IMR-90 (cell line): Measurements from ENCODE around the gene TANC2. TPM values are rescaled to one million over a fixed set of nuclear protein-coding genes. Genes with fewer than 3 reads are reported as not detected.

Experiments used
- ATAC-seq: fragments of 200-7000 bp; cut with Tn5 transposase; 2 replicates; pipeline ENCODE4 v1.9.1; 2020; ENCODE audit warnings: low read depth, mild to moderate bottlenecking, moderate library complexity
- BruUV-seq: library from RNA; stranded (reverse); fragments of 400-500 nt; replicated peaks from 2 replicates; lab custom pipeline; 2021; lab: Mats Ljungman, UMichigan
- CTCF ChIA-PET: fragments of 300-600 bp; formaldehyde crosslinking; extraction: SDS; loops from one replicate; lab custom pipeline; 2021; ENCODE audit warnings: antibody characterized with exemption; lab: Yijun Ruan, JAX
- POLR2A ChIA-PET: fragments of 300-600 bp; sonication (Branson Sonifier 250); formaldehyde crosslinking; loops from one replicate; lab custom pipeline; 2022; ENCODE audit warnings: antibody characterized with exemption; ENCODE audit not compliant: unreplicated experiment; lab: Charles Lee
- DNase-seq: peaks from one replicate; pipeline ENCODE4 v3.0.0; 2013
- H2AFZ ChIP-seq: replicated peaks from 2 replicates; pipeline ENCODE3; 2013; ENCODE audit warnings: low read length, mild to moderate bottlenecking; ENCODE audit not compliant: poor library complexity
- H2AK5ac ChIP-seq: 2 replicates; pipeline ENCODE4 v1.6.1; 2013; ENCODE audit warnings: low read depth, low read length, inconsistent platforms
- H2AK9ac ChIP-seq: replicated peaks from 2 replicates; pipeline ENCODE3; 2013; ENCODE audit warnings: mild to moderate bottlenecking, low read depth, low read length, moderate library complexity; ENCODE audit not compliant: poor library complexity
- H2BK120ac ChIP-seq: 2 replicates; pipeline ENCODE4 v1.6.1; 2013; ENCODE audit warnings: low read depth, low read length, inconsistent platforms
- H2BK15ac ChIP-seq: 3 replicates; pipeline ENCODE4 v1.6.1; 2013; ENCODE audit warnings: low read depth, low read length, inconsistent platforms
- H2BK20ac ChIP-seq: 2 replicates; pipeline ENCODE4 v1.6.1; 2013; ENCODE audit warnings: low read depth, mild to moderate bottlenecking, inconsistent platforms, low read length, moderate library complexity
- H2BK5ac ChIP-seq: 2 replicates; pipeline ENCODE4 v1.6.1; 2013; ENCODE audit warnings: mild to moderate bottlenecking, low read depth, low read length, inconsistent platforms; ENCODE audit not compliant: poor library complexity, severe bottlenecking
- H3K14ac ChIP-seq: replicated peaks from 2 replicates; pipeline ENCODE4 v1.6.1; 2013; ENCODE audit warnings: low read depth, low read length, inconsistent platforms
- H3K18ac ChIP-seq: 2 replicates; pipeline ENCODE4 v1.6.1; 2013; ENCODE audit warnings: low read depth, low read length, control low read depth
- H3K23ac ChIP-seq: 2 replicates; pipeline ENCODE4 v1.6.1; 2013; ENCODE audit warnings: low read depth, low read length, inconsistent platforms
- H3K27ac ChIP-seq: 2 replicates; pipeline ENCODE4 v1.5.1; 2013; ENCODE audit warnings: mild to moderate bottlenecking, control low read depth, low read length; ENCODE audit not compliant: insufficient read depth
- H3K27me3 ChIP-seq: 2 replicates; pipeline ENCODE4 v1.6.1; 2013; ENCODE audit warnings: low read length; ENCODE audit not compliant: control insufficient read depth, insufficient read depth
- H3K36me3 ChIP-seq: 2 replicates; pipeline ENCODE4 v1.6.1; 2013; ENCODE audit warnings: low read length, mixed read lengths; ENCODE audit not compliant: control insufficient read depth, insufficient read depth
- H3K4ac ChIP-seq: 2 replicates; pipeline ENCODE4 v1.6.1; 2013; ENCODE audit warnings: low read depth, low read length, inconsistent platforms
- H3K4me1 ChIP-seq: 2 replicates; pipeline ENCODE4 v1.6.1; 2013; ENCODE audit warnings: low read length, mixed read lengths; ENCODE audit not compliant: control insufficient read depth, insufficient read depth
- H3K4me2 ChIP-seq: 2 replicates; pipeline ENCODE4 v1.6.1; 2013; ENCODE audit warnings: low read depth, mild to moderate bottlenecking, control low read depth, low read length, moderate library complexity
- H3K4me3 ChIP-seq: 2 replicates; pipeline ENCODE4 v1.5.1; 2013; ENCODE audit warnings: low read depth, mild to moderate bottlenecking, control low read depth, low read length, moderate library complexity; ENCODE audit not compliant: insufficient read depth
- H3K56ac ChIP-seq: 2 replicates; pipeline ENCODE4 v1.6.1; 2013; ENCODE audit warnings: low read length, inconsistent platforms; ENCODE audit not compliant: insufficient read depth; ENCODE audit errors: extremely low read depth
- H3K79me1 ChIP-seq, 2 experiments: 2 replicates each; pipeline ENCODE4 v1.6.1; 2013; ENCODE audit warnings: low read length in 2 of 2, inconsistent platforms in 1 of 2, low read depth in 1 of 2
- H3K9ac ChIP-seq: 2 replicates; pipeline ENCODE4 v1.6.1; 2013; ENCODE audit warnings: low read depth, low read length, control low read depth
- H3K9me1 ChIP-seq: 2 replicates; pipeline ENCODE4 v1.6.1; 2013; ENCODE audit warnings: low read length, inconsistent platforms; ENCODE audit not compliant: insufficient read depth
- H3K9me3 ChIP-seq: 2 replicates; pipeline ENCODE4 v1.6.1; 2013; ENCODE audit warnings: low read length; ENCODE audit not compliant: control insufficient read depth, insufficient read depth
- H4K20me1 ChIP-seq: 2 replicates; pipeline ENCODE4 v1.6.1; 2013; ENCODE audit warnings: low read length, inconsistent platforms; ENCODE audit not compliant: insufficient read depth
- H4K5ac ChIP-seq: 2 replicates; pipeline ENCODE4 v1.6.1; 2013; ENCODE audit warnings: mild to moderate bottlenecking, low read depth, low read length, control low read depth
- H4K8ac ChIP-seq, 2 experiments: 2 replicates each; pipeline ENCODE4 v1.6.1; 2013; ENCODE audit warnings: low read depth in 2 of 2, low read length in 2 of 2, control low read depth in 1 of 2, inconsistent platforms in 1 of 2
- H4K91ac ChIP-seq: 2 replicates; pipeline ENCODE4 v1.6.1; 2013; ENCODE audit warnings: low read depth, low read length, inconsistent platforms; ENCODE audit not compliant: insufficient read depth
- CEBPB ChIP-seq: IDR thresholded peaks from 2 replicates; pipeline ENCODE4 v1.6.1; 2012; ENCODE audit warnings: low read depth, low read length, improper control_type of control experiment
- CHD1 ChIP-seq: IDR thresholded peaks from 2 replicates; pipeline ENCODE4 v1.6.1; 2012; ENCODE audit warnings: low read depth, low read length, improper control_type of control experiment
- FOS ChIP-seq: fragments of 150-350 bp; IDR thresholded peaks from 2 replicates; pipeline ENCODE4 v1.6.1; 2016; ENCODE audit warnings: low read depth, low read length
- MAZ ChIP-seq: IDR thresholded peaks from 2 replicates; pipeline ENCODE4 v1.6.1; 2012; ENCODE audit warnings: low read depth, mild to moderate bottlenecking, low read length, improper control_type of control experiment, moderate library complexity, borderline replicate concordance
- MXI1 ChIP-seq: IDR thresholded peaks from 2 replicates; pipeline ENCODE4 v1.6.1; 2012; ENCODE audit warnings: low read depth, mild to moderate bottlenecking, low read length, moderate library complexity, borderline replicate concordance
- NFE2L2 ChIP-seq: fragments of 150-350 bp; IDR thresholded peaks from 2 replicates; pipeline ENCODE4 v1.6.1; 2016; ENCODE audit warnings: low read depth, mild to moderate bottlenecking, low read length
- RAD21 ChIP-seq: IDR thresholded peaks from 2 replicates; pipeline ENCODE4 v1.6.1; 2012; ENCODE audit warnings: low read length, improper control_type of control experiment
- RCOR1 ChIP-seq: IDR thresholded peaks from 2 replicates; pipeline ENCODE4 v1.6.1; 2012; ENCODE audit warnings: mild to moderate bottlenecking, low read length, improper control_type of control experiment; ENCODE audit not compliant: insufficient replicate concordance
- SMC3 ChIP-seq: fragments of 150-350 bp; IDR thresholded peaks from 2 replicates; pipeline ENCODE4 v1.6.1; 2016; ENCODE audit warnings: low read depth, mild to moderate bottlenecking, antibody characterized with exemption, low read length, moderate library complexity
- USF2 ChIP-seq: fragments of 150-350 bp; IDR thresholded peaks from 2 replicates; pipeline ENCODE4 v1.6.1; 2017; ENCODE audit warnings: mild to moderate bottlenecking, antibody characterized with exemption, low read length, low read depth
- WGBS, 2 experiments: methylation state at CpG; one replicate each; pipeline versions ENCODE4 v1.1.5 to v1.1.7; 2013; ENCODE audit warnings: missing lambda C conversion rate in 2 of 2; ENCODE audit not compliant: insufficient read length in 1 of 2; ENCODE audit errors: extremely low coverage in 2 of 2; 5-methylcytosine and 5-hydroxymethylcytosine counted together
- dilution Hi-C: fragments of 300-500 bp; cut with HindIII; formaldehyde crosslinking; loops from one replicate; pipeline ENCODE4 v1.14.3; 2018; ENCODE audit warnings: low sequenced_read_pairs; ENCODE audit not compliant: unreplicated experiment
- in situ Hi-C: fragments of 300-500 bp; cut with MboI; formaldehyde crosslinking; loops from 3 replicates; pipeline ENCODE4 v1.14.3; 2019; ENCODE audit warnings: low sequenced_read_pairs, inconsistent platforms, mixed read lengths
- intact Hi-C: fragments of 100-400 bp; cut with micrococcal nuclease; formaldehyde crosslinking; loops from 2 replicates; pipeline ENCODE4 v1.10.0; 2022
- polyA plus RNA-seq, 3 experiments: library from polyadenylated mRNA; depleted of rRNA; stranded (reverse); fragments of >200 nt; gene quantifications; 2 replicates each; pipeline ENCODE4 v1.2.3, GENCODE V29; 2012; ENCODE audit warnings: low replicate concordance in 1 of 3
- total RNA-seq: library from RNA; depleted of rRNA; stranded (reverse); fragments of >200 nt; gene quantifications from 2 replicates; pipeline ENCODE4 v1.2.3, GENCODE V29; 2012
- TF ChIP-seq, protein P1 (sequence below): conservative IDR thresholded peaks from 2 replicates; pipeline ENCODE4 v1.5.1; 2012; ENCODE audit warnings: mild to moderate bottlenecking, low read depth, low read length, improper control_type of control experiment
- TF ChIP-seq, protein P2 (sequence below): fragments of 150-350 bp; IDR thresholded peaks from 2 replicates; pipeline ENCODE4 v1.6.1; 2016; ENCODE audit warnings: low read depth, mild to moderate bottlenecking, low read length, moderate library complexity, borderline replicate concordance

TANC2 gene
- total and polyA plus RNA-seq, 2 of the 4 experiments (the other 2 are of a cell fraction): 20.6 to 41.4 TPM

- H4K8ac ChIP-seq: no peak overlapping the region
- peaks cover 2% of the 10 kb centered on the region; the same call in 1 of the 2 replicates for H3K27me3 ChIP-seq
- no peak overlapping the region for H3K4me2 ChIP-seq
- H3K9ac ChIP-seq: no peak overlapping the region
- H3K14ac ChIP-seq: no peak overlapping the region
- no peaks in the 10 kb centered on the region for H3K36me3 ChIP-seq
- H3K4me3 ChIP-seq: no peak overlapping the region
- no peak for DNase-seq
- H4K5ac ChIP-seq: no peak overlapping the region
- H2BK20ac ChIP-seq: no peak overlapping the region
- no peak overlapping the region for H3K56ac ChIP-seq
- H4K91ac ChIP-seq: no peak overlapping the region
- H3K9me1 ChIP-seq: no peaks in the 10 kb centered on the region
- H3K4me1 ChIP-seq: no peaks in the 10 kb centered on the region
- dilution Hi-C loops: no loop called here
- no peak overlapping the region for H3K18ac ChIP-seq
- WGBS, 2 experiments: no CpG with 5 or more reads among the region's 6 CpGs
- H2AK5ac ChIP-seq: no peak overlapping the region
- H4K20me1 ChIP-seq: no peaks in the 10 kb centered on the region
- BruUV-seq: no TSS peak
- H2BK120ac ChIP-seq: no peak overlapping the region
- H3K4ac ChIP-seq: no peak overlapping the region
- in situ Hi-C loops: no loop called here
- no peak overlapping the region for H2BK15ac ChIP-seq
- intact Hi-C loops: no loop called here
- H3K23ac ChIP-seq: no peak overlapping the region
- POLR2A ChIA-PET: no interaction called here
- H3K27ac ChIP-seq: no peak overlapping the region
- no peak for ATAC-seq
- no peak overlapping the region for H2BK5ac ChIP-seq
- CTCF ChIA-PET: no interaction called here
- no peaks in the 10 kb centered on the region for H3K79me1 ChIP-seq
- no peaks in the 10 kb centered on the region for H3K9me3 ChIP-seq
- H2AK9ac ChIP-seq: no peak overlapping the region
- H2AFZ ChIP-seq: no peak overlapping the region
- TF ChIP-seq RAD21 (no peak), NFE2L2 (no peak), CHD1 (no peak), MXI1 (no peak), USF2 (no peak), CEBPB (no peak), SMC3 (no peak), MAZ (no peak), RCOR1 (no peak), FOS (no peak)
- TF ChIP-seq, protein P1, sequence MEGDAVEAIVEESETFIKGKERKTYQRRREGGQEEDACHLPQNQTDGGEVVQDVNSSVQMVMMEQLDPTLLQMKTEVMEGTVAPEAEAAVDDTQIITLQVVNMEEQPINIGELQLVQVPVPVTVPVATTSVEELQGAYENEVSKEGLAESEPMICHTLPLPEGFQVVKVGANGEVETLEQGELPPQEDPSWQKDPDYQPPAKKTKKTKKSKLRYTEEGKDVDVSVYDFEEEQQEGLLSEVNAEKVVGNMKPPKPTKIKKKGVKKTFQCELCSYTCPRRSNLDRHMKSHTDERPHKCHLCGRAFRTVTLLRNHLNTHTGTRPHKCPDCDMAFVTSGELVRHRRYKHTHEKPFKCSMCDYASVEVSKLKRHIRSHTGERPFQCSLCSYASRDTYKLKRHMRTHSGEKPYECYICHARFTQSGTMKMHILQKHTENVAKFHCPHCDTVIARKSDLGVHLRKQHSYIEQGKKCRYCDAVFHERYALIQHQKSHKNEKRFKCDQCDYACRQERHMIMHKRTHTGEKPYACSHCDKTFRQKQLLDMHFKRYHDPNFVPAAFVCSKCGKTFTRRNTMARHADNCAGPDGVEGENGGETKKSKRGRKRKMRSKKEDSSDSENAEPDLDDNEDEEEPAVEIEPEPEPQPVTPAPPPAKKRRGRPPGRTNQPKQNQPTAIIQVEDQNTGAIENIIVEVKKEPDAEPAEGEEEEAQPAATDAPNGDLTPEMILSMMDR: no peak
- TF ChIP-seq, protein P2, sequence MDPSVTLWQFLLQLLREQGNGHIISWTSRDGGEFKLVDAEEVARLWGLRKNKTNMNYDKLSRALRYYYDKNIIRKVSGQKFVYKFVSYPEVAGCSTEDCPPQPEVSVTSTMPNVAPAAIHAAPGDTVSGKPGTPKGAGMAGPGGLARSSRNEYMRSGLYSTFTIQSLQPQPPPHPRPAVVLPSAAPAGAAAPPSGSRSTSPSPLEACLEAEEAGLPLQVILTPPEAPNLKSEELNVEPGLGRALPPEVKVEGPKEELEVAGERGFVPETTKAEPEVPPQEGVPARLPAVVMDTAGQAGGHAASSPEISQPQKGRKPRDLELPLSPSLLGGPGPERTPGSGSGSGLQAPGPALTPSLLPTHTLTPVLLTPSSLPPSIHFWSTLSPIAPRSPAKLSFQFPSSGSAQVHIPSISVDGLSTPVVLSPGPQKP: no peak
Measured at GRCh38 chr17:62927083-62927482, 39.0 kb upstream of the TANC2 start.
